ENCODE results near the gene SETD3.
A peak's percentile ranks its signal among the peaks of the same experiment; 100 is the strongest.

DNA sequence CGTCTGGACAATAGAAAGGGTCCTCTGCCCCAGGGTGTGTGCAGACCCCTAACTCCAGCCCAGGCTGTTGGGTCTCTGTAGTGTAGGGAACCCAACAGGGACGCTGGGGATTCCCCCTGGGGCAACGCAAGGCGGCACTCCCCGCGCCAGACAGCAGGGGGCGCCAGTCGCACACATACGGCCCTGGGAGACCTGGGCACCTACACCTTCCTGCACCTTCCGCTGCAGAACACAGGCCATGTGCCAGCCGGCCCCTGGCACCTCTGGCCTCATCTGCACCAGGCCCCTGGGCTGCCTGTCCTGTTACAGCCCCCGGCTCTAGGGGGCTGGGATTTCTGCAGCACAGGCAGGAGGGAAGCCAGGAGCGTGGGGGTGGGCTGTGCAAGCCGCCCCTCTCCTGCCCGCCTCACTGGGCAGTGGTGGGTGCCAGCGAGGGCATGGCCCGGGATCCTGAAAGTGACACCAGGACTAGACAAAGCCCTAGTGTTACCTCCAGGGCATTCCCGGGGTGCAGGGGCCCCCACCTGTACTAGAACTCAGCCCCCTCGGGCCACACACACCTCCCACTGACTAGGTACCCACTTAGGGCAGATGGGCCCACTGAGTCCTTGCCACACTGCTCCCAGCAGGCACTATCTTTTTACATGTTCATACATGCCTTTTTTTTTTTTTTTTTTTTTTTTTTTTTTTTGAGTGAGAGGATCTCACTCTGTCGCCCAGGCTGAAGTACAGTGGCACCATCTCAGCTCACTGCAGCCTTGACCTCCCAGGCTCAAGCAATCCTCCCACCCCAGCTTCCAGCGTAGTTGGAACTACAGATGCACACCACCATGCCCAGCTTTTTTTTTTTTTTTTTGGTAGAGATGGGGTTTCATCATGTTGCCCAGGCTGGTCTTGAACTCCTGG, 38.0 kb upstream of the SETD3 start:
- TF ChIP-seq, protein P1, sequence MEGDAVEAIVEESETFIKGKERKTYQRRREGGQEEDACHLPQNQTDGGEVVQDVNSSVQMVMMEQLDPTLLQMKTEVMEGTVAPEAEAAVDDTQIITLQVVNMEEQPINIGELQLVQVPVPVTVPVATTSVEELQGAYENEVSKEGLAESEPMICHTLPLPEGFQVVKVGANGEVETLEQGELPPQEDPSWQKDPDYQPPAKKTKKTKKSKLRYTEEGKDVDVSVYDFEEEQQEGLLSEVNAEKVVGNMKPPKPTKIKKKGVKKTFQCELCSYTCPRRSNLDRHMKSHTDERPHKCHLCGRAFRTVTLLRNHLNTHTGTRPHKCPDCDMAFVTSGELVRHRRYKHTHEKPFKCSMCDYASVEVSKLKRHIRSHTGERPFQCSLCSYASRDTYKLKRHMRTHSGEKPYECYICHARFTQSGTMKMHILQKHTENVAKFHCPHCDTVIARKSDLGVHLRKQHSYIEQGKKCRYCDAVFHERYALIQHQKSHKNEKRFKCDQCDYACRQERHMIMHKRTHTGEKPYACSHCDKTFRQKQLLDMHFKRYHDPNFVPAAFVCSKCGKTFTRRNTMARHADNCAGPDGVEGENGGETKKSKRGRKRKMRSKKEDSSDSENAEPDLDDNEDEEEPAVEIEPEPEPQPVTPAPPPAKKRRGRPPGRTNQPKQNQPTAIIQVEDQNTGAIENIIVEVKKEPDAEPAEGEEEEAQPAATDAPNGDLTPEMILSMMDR (IDR thresholded peaks at IDR 0.05): peak; percentile 94
- no peak for TF ChIP-seq EZH2 (IDR thresholded peaks at IDR 0.05; ENCODE audit: borderline replicate concordance, insufficient read depth, low read depth, low read length, poor library complexity, severe bottlenecking)
